ENCODE data around the gene CHST8. TPM values are rescaled to one million over a fixed set of nuclear protein-coding genes. Genes with fewer than 3 reads are reported as not detected.

Gene CHST8
- total and polyA plus RNA-seq, 2 experiments from 2014 or later: 9.3 to 38.2 TPM

- H3K4me1 Mint-ChIP-seq: peaks cover 5% of the 10 kb centered on the region
- Histone ChIP-seq H4K20me1 (replicated peaks; ENCODE audit: insufficient read depth) (no peaks in the 10 kb centered on the region), H3K9me2 (ENCODE audit: insufficient read depth) (no peaks in the 10 kb centered on the region; the same call in 1 of the 2 replicates), H3K27me3 (ENCODE audit: insufficient read depth) (no peaks in the 10 kb centered on the region), H3K4me3 (no peak overlapping the region), H3K36me3 (ENCODE audit: insufficient read depth) (no peaks in the 10 kb centered on the region), H3F3A (replicated peaks; ENCODE audit: low read depth) (no peaks in the 10 kb centered on the region), H2AFZ (no peak overlapping the region), H3K4me2 (no peak overlapping the region), H3K27ac (ENCODE audit: low read depth) (no peak overlapping the region), H3K79me2 (replicated peaks; ENCODE audit: insufficient read depth) (no peaks in the 10 kb centered on the region), H3K4me1 (ENCODE audit: insufficient read depth) (no peaks in the 10 kb centered on the region)
- ATAC-seq (no peak), DNase-seq (ENCODE audit: low spot score) (no peak)
- peaks cover 6% of the 10 kb centered on the region; the same call in 2 of the 3 replicates for H3K36me3 Mint-ChIP-seq (ENCODE audit: low read depth)
- no peak overlapping the region for H3K4me3 Mint-ChIP-seq
- TF ChIP-seq REST (IDR thresholded peaks at IDR 0.05; ENCODE audit: unreplicated experiment) (no peak), EZH2phosphoT487 (IDR thresholded peaks at IDR 0.05; ENCODE audit: unreplicated experiment) (no peak), ZNF114 (CRISPR knock-in tag; IDR thresholded peaks at IDR 0.05) (no peak), ZNF331 (CRISPR knock-in tag; IDR thresholded peaks at IDR 0.05; ENCODE audit: low read depth) (no peak), POLR2AphosphoS5 (IDR thresholded peaks at IDR 0.05; ENCODE audit: low read depth) (no peak), CREB1 (CRISPR knock-in tag; IDR thresholded peaks at IDR 0.05; ENCODE audit: low read depth) (no peak), STAT1 (IDR thresholded peaks at IDR 0.05; ENCODE audit: unreplicated experiment) (no peak), JUNB (IDR thresholded peaks at IDR 0.05; ENCODE audit: unreplicated experiment) (no peak), NANOG (IDR thresholded peaks at IDR 0.05; ENCODE audit: borderline replicate concordance) (no peak), EZH2 (IDR thresholded peaks at IDR 0.05; ENCODE audit: low read depth, unreplicated experiment) (no peak)
- TF ChIP-seq, protein P1, sequence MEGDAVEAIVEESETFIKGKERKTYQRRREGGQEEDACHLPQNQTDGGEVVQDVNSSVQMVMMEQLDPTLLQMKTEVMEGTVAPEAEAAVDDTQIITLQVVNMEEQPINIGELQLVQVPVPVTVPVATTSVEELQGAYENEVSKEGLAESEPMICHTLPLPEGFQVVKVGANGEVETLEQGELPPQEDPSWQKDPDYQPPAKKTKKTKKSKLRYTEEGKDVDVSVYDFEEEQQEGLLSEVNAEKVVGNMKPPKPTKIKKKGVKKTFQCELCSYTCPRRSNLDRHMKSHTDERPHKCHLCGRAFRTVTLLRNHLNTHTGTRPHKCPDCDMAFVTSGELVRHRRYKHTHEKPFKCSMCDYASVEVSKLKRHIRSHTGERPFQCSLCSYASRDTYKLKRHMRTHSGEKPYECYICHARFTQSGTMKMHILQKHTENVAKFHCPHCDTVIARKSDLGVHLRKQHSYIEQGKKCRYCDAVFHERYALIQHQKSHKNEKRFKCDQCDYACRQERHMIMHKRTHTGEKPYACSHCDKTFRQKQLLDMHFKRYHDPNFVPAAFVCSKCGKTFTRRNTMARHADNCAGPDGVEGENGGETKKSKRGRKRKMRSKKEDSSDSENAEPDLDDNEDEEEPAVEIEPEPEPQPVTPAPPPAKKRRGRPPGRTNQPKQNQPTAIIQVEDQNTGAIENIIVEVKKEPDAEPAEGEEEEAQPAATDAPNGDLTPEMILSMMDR (conservative IDR thresholded peaks at IDR 0.05; ENCODE audit: low read depth in 2 of 2): no peak
- TF ChIP-seq, protein P2, sequence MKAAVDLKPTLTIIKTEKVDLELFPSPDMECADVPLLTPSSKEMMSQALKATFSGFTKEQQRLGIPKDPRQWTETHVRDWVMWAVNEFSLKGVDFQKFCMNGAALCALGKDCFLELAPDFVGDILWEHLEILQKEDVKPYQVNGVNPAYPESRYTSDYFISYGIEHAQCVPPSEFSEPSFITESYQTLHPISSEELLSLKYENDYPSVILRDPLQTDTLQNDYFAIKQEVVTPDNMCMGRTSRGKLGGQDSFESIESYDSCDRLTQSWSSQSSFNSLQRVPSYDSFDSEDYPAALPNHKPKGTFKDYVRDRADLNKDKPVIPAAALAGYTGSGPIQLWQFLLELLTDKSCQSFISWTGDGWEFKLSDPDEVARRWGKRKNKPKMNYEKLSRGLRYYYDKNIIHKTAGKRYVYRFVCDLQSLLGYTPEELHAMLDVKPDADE (IDR thresholded peaks at IDR 0.05): no peak
- H3K27ac Mint-ChIP-seq: no peak overlapping the region
- peaks cover 12% of the 10 kb centered on the region for H3K27me3 Mint-ChIP-seq (ENCODE audit: insufficient read depth, low read depth, poor library complexity)
- peaks cover 20% of the 10 kb centered on the region for H3K9me3 Mint-ChIP-seq
Observed at GRCh38 chr19:33578697-33579096, 43.1 kb upstream of the CHST8 start.

Measured in GM23338 (cell line).